Activated T-cell treated with anti-CD3 and anti-CD28 coated beads, Interleukin-2, amount 50 U/mL, for 4 hours (primary cell): ENCODE measurements around the gene GLDC. TPM values are rescaled to one million over a fixed set of nuclear protein-coding genes. Genes with fewer than 3 reads are reported as not detected.
"Not testable (repeated sequence)": the region's sequence is repeated elsewhere in the genome, so short reads cannot be mapped to it uniquely, and the experiment has no call there.

Source experiments
- ATAC-seq, 2 donors: fragments of 200-7000 bp; cut with Tn5 transposase; one replicate each; pipeline ENCODE4 v1.10.0; 2021
- DNase-seq: peaks from one replicate; pipeline ENCODE4 v3.0.0-alpha.2; 2020
- H3K27me3 Mint-ChIP-seq: one replicate; pipeline ENCODE4 v1.8.0; 2021; ENCODE audit warnings: low read depth, mixed read lengths
- H3K36me3 Mint-ChIP-seq: one replicate; pipeline ENCODE4 v1.8.0; 2022; ENCODE audit warnings: mixed read lengths; ENCODE audit not compliant: insufficient read depth
- H3K4me1 Mint-ChIP-seq: one replicate; pipeline ENCODE4 v1.8.0; 2021; ENCODE audit warnings: low read depth, mixed read lengths
- H3K4me3 Mint-ChIP-seq: one replicate; pipeline ENCODE4 v1.8.0; 2021; ENCODE audit warnings: mild to moderate bottlenecking, moderate library complexity, mixed read lengths
- H3K9me3 Mint-ChIP-seq: one replicate; pipeline ENCODE4 v1.8.0; 2021; ENCODE audit warnings: mixed read lengths
- total RNA-seq, 3 donors: library from RNA; stranded (reverse); gene quantifications; one replicate each; pipeline ENCODE4 v1.2.1, GENCODE V29; 2021

Gene GLDC
- total RNA-seq, 3 donors from 2014 or later = 0.63 to 3.6 (median 3.5) TPM

DNA sequence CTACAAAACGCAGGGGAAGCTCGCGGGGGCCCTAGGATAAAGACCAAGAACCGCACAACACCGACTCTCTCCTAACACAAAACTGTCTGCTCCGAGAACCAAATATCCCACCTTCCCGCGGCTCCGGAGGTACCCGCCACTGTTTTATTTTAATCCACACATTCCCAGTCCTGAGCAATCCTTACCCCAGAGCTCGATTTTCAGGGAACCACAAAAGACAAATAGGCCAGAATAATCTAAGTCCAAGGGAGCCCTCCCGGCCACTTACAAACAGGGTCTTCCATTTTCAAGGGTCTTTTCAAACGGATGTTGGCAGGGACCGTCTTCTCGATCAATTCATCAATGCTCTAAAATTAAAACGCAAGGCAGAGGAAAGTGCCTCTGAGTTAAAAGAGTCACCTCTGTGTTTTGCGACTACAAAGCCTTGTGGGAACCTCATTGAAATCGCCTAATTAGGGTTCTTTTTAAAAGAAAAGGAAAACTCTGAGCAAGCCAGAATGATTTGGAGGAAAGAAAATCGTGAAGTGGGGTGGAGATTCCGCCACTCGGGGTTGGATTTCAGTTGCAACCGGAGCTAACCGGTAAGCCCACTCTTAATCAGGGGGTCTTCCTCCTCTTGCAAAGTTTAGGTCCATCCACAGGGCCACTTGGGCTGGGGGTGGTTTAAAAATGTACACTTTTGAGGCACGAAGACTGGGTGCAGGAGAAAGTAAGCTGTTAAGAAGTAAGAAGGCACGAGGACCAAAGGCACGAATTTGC lies 1.0 kb downstream of the GLDC start:
- no peak for ATAC-seq

GRCh38 chr9:6641961-6642360 lies 3.6 kb downstream of the GLDC start:
- Mint-ChIP-seq H3K36me3 (no peaks in the 10 kb centered on the region), H3K27me3 (peaks cover 69% of the 10 kb centered on the region), H3K4me3 (no peak overlapping the region), H3K9me3 (no peaks in the 10 kb centered on the region), H3K4me1 (peaks cover 21% of the 10 kb centered on the region)
- ATAC-seq (no peak), DNase-seq (no peak)

More for the DNA sequence above, 1.0 kb downstream of the GLDC start:
- Mint-ChIP-seq H3K9me3 (no peaks in the 10 kb centered on the region), H3K4me1 (peaks cover 21% of the 10 kb centered on the region), H3K4me3 (peak overlapping the region; percentile 73), H3K36me3 (no peaks in the 10 kb centered on the region), H3K27me3 (peaks cover 71% of the 10 kb centered on the region)
- DNase-seq = no peak

GRCh38 chr9:6641561-6641960 lies 4.0 kb downstream of the GLDC start:
- H3K4me1 Mint-ChIP-seq = peaks cover 21% of the 10 kb centered on the region
- no peak overlapping the region for H3K4me3 Mint-ChIP-seq
- DNase-seq (no peak), ATAC-seq (no peak)
- peaks cover 68% of the 10 kb centered on the region for H3K27me3 Mint-ChIP-seq
- no peaks in the 10 kb centered on the region for H3K9me3 Mint-ChIP-seq
- no peaks in the 10 kb centered on the region for H3K36me3 Mint-ChIP-seq

- H3K9me3 Mint-ChIP-seq = no peaks in the 10 kb centered on the region
- ATAC-seq (no peak), DNase-seq (no peak)
- no peak overlapping the region for H3K4me3 Mint-ChIP-seq
- H3K36me3 Mint-ChIP-seq = no peaks in the 10 kb centered on the region
- H3K4me1 Mint-ChIP-seq = peaks cover 18% of the 10 kb centered on the region
- H3K27me3 Mint-ChIP-seq = peaks cover 69% of the 10 kb centered on the region
These were observed 4.5 kb downstream of the GLDC start for GRCh38 chr9:6641056-6641455.

DNA sequence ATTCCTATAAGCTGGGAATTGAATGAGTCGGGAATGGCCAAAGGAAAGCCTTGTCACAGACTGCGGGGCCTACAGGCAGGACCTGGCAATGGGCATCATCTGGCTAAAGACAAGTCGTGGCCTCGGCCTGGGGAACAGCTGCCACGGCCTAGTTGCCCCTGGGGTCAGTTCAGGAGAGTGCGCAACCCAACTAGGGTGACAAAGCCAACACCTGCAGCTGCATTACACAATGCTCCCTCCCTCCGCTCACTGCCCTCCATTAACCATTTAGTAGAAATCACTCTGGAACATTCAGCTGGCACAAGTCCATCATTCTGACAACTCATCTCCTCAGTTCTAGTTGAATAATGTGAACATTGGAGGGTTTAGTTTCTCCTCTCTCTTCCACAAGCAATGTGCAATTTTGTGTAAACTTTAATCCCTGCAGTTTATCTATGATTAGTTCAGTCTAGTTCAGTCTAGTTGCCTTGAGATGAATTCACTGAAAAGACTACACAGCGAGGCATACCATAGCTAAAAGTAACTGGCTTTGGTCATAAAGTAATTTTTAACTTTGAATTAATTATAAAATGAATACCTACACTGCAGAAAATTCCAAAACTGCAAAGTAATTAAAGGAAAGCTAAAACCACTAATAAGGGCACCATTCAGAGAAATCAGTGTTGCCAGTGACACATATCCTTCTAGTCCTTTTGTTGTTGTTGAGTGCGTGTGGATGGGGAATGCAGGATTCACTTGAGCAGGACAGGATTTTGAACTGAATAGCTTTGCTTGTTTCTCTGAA lies 5.1 kb downstream of the GLDC start:
- H3K9me3 Mint-ChIP-seq = no peaks in the 10 kb centered on the region
- H3K4me1 Mint-ChIP-seq = peaks cover 13% of the 10 kb centered on the region
- no peak for DNase-seq
- H3K4me3 Mint-ChIP-seq = no peak overlapping the region
- ATAC-seq = no peak
- H3K36me3 Mint-ChIP-seq = no peaks in the 10 kb centered on the region
- H3K27me3 Mint-ChIP-seq = peaks cover 63% of the 10 kb centered on the region

GRCh38 chr9:6639622-6640021 lies 5.9 kb downstream of the GLDC start:
- H3K4me3 Mint-ChIP-seq = no peak overlapping the region
- DNase-seq (no peak), ATAC-seq (no peak)
- no peaks in the 10 kb centered on the region for H3K9me3 Mint-ChIP-seq
- peaks cover 9% of the 10 kb centered on the region for H3K4me1 Mint-ChIP-seq
- H3K36me3 Mint-ChIP-seq = no peaks in the 10 kb centered on the region
- peaks cover 58% of the 10 kb centered on the region for H3K27me3 Mint-ChIP-seq

DNA sequence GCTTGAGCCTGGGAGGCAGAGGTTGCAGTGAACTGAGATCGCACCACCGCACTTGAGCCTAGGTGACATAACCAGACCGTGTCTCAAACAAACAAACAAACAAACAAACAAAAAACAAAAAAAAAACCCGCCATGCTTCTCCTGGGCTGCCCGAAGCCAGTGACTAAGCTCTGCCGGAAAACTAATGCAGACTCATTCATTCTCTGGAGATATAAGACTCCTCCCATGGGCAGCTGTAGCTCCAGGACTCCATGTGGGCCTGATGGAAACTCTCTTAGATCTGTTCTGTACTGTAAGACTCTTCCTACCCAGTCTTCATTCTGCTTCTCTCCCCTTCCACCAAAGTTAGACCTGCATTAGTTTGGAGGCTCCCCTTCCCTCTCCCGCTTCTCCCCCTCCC lies 11.1 kb downstream of the GLDC start:
- Mint-ChIP-seq H3K9me3 (no peaks in the 10 kb centered on the region), H3K4me1 (no peaks in the 10 kb centered on the region), H3K4me3 (no peak overlapping the region), H3K27me3 (peaks cover 17% of the 10 kb centered on the region), H3K36me3 (no peaks in the 10 kb centered on the region)
- ATAC-seq = no peak
- no peak for DNase-seq

- Mint-ChIP-seq H3K9me3 (no peaks in the 10 kb centered on the region), H3K4me3 (no peak overlapping the region), H3K4me1 (no peaks in the 10 kb centered on the region), H3K36me3 (no peaks in the 10 kb centered on the region), H3K27me3 (peaks cover 11% of the 10 kb centered on the region)
- no peak for DNase-seq
- no peak for ATAC-seq
These were observed 12.2 kb downstream of the GLDC start for GRCh38 chr9:6633378-6633777.

DNA sequence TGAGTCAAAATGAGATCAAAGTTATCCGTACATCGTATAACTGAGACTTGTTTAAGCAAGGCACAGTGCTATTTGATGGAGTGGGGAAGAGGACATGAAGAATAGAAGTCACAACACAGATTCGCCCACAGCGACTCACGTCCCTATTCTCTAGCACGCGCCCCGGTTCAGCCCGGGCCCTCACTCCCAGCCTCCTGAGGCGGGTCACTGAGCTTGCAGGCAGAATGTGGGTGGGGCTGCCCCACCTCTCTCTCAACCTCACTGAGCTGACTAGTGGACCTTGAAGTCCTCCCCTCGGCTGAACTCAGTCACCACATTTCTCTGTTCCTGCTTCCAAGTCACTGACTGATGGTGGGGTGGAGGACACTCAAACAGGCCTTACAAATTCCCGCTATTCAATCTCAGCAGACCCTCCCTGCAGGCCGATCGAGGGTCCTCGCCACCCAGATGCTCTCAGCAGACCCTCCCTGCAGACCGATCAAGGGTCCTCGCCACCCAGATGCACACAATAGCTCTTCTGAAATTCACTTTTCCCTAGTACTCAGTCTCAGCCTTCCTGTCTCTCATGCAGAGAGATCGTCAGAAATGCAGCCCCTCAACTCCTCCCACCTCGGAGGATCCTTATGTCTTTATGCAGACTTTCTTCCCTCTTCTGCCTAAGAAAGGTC lies 12.9 kb downstream of the GLDC start:
- Mint-ChIP-seq H3K9me3 (no peaks in the 10 kb centered on the region), H3K27me3 (peaks cover 9% of the 10 kb centered on the region), H3K4me1 (no peaks in the 10 kb centered on the region), H3K4me3 (no peak overlapping the region), H3K36me3 (no peaks in the 10 kb centered on the region)
- no peak for ATAC-seq
- DNase-seq = no peak

DNA sequence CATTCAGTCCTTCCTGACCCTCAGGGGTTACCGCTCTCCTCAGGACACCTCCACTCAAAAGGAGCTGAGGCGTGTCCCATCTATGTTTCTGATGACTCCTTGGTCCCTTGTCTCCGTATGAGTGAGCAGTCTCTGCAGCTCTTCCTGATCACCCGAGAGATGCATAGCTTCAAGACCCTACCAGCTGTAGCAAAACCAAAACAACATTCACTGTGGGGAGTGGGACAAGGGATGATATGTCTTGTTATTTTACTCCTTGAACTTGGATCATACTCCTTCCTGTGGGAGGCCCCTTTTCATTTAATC lies 14.4 kb downstream of the GLDC start:
- H3K4me3 Mint-ChIP-seq = no peak overlapping the region
- no peaks in the 10 kb centered on the region for H3K4me1 Mint-ChIP-seq
- H3K27me3 Mint-ChIP-seq = peaks cover 10% of the 10 kb centered on the region
- peak; percentile 34 to 52 for ATAC-seq
- DNase-seq = no peak
- H3K9me3 Mint-ChIP-seq = no peaks in the 10 kb centered on the region
- H3K36me3 Mint-ChIP-seq = no peaks in the 10 kb centered on the region

- peaks cover 13% of the 10 kb centered on the region for H3K27me3 Mint-ChIP-seq
- H3K36me3 Mint-ChIP-seq = no peaks in the 10 kb centered on the region
- no peak overlapping the region for H3K4me3 Mint-ChIP-seq
- no peaks in the 10 kb centered on the region for H3K9me3 Mint-ChIP-seq
- H3K4me1 Mint-ChIP-seq = no peaks in the 10 kb centered on the region
- peak; percentile 34 to 81 for ATAC-seq
- no peak for DNase-seq
These were observed 14.9 kb downstream of the GLDC start for GRCh38 chr9:6630502-6631206.

DNA sequence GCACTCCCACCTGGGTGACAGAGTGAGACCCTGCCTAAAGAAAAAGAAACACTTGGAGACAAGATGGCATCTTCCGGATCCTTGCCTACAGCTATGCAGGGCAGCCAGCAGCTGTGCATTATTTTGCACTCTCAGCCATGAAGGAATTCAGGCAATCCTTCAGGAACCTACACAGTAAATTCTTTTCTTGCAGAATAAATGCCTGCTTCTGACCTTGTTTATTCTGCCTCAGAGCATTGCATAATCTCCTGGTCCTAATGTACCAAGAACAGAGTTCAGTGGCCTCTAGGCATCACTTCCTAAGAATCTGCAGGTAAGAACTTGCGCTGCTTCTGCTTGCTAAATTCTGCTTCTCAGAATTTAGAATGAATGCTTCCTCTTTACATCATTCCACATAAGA lies 16.8 kb downstream of the GLDC start:
- H3K36me3 Mint-ChIP-seq = no peaks in the 10 kb centered on the region
- no peaks in the 10 kb centered on the region for H3K4me1 Mint-ChIP-seq
- ATAC-seq (no peak), DNase-seq (no peak)
- H3K9me3 Mint-ChIP-seq = no peaks in the 10 kb centered on the region
- peaks cover 15% of the 10 kb centered on the region for H3K27me3 Mint-ChIP-seq
- H3K4me3 Mint-ChIP-seq = no peak overlapping the region

GRCh38 chr9:6625363-6625762 lies 20.2 kb downstream of the GLDC start:
- DNase-seq (no peak), ATAC-seq (no peak)
- Mint-ChIP-seq H3K4me3 (no peak overlapping the region), H3K9me3 (no peaks in the 10 kb centered on the region), H3K4me1 (no peaks in the 10 kb centered on the region), H3K27me3 (peaks cover 18% of the 10 kb centered on the region), H3K36me3 (no peaks in the 10 kb centered on the region)

GRCh38 chr9:6622784-6623183 lies 22.7 kb downstream of the GLDC start:
- DNase-seq, ATAC-seq, H3K4me3 Mint-ChIP-seq, H3K9me3 Mint-ChIP-seq, H3K4me1 Mint-ChIP-seq, H3K36me3 Mint-ChIP-seq: not testable (repeated sequence)
- H3K27me3 Mint-ChIP-seq = peaks cover 17% of the 10 kb centered on the region
